HG03108 (cell line): Measurements from ENCODE around the gene RABEP2.

Experiments
- ATAC-seq: cut with Tn5 transposase; IDR thresholded peaks from one replicate; pipeline ENCODE4 v1.9.1; 2021; ENCODE audit warnings: moderate library complexity; ENCODE audit not compliant: unreplicated experiment

RABEP2 gene

DNA sequence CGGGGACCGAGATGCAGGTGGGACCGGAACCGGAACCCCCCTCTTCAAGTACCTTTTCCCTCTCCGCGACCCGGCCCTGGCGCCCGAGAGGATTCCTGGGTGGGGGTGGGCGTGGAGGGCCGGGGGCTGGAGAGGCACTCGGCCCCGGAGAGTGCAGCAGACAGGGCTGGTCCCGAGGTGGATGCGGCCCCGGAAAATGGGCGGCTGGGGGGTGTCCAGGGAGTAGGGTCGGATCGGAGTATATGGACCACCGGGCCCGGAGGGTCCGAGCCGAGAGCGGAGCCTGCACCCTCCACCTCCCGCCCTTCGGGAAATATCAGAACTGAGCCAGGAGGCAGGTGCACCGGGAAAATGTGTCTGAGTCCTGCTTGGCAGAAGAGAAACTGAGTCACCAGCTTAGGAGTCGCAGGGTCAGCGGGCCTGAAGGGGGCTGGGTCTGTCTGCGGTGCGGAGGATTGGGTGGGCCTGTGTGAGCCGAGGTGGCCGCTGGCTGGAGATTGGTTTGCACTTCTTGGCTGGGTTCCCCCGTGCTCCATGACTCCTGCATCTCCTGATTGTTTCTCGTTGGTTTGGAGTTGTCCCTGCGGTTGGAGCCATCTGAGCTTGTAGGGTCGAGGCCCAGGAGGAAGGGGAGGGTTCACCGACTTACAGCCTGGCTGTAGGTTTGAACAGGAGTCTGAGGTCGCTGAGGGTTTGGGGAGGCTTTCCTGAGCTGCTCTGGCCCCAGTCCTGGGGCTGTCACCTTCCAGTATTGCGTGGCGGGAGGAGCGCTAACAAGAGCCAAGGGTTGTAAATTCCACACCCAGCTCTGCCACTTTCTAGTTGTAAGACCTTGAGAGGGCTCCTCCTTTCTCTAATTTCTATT lies 60.9 kb downstream of the RABEP2 start:
- no peak for ATAC-seq

DNA sequence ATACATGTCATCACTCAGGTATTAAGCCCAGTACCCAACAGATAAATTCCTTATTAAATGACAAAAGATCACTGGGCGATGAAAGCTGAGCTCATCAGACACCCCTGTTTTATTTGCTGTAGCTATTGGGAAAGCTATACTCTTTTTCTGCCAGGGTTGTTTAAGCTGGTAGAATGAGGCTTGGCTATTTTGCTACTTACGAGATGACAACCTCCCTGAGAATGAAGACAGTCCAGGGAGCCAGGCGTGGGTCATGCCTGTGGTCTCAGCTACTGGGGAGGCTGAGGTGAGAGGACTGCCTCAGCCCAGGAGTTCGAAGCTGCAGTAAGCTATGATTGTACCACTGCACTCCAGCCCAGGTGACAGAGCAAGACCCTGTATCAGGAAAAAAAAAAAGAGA lies 65.7 kb downstream of the RABEP2 start:
- no peak for ATAC-seq

DNA sequence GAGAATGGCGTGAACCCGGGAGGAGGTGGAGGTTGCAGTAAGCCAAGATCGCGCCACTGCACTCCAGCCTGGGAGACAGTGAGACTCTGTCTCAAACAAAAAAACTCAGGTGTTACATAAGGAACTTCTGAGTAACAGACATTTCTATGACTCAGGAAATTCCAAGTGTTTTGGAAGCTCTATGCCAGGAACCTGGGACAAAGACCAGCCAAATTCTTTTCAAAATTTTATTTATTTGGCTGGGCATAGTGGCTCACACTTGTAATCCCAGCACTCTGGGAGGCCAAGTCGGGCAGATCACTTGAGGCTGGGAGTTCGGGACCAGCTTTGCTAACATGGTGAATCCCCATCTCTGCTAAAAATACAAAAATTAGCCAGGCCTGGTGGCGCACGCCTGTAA lies 66.6 kb downstream of the RABEP2 start:
- no peak for ATAC-seq
